T1000 (cell line): ENCODE data around the gene CCDC61.
A peak's percentile ranks its signal among the peaks of the same experiment; 100 is the strongest.

Experiments
- DNase-seq: peaks from one replicate; lab custom pipeline; 2025; ENCODE audit warnings: mixed read lengths; lab: John Stamatoyannopoulos, UW

The CCDC61 gene

GRCh38 chr19:46042252-46042883, 47.1 kb downstream of the CCDC61 start:
- DNase-seq, result no peak

GRCh38 chr19:46043519-46043918, 48.3 kb downstream of the CCDC61 start:
- DNase-seq, result no peak

- no peak for DNase-seq
Measured at GRCh38 chr19:46049597-46049996, 54.3 kb downstream of the CCDC61 start.

GRCh38 chr19:46052896-46053295, 57.6 kb downstream of the CCDC61 start:
- DNase-seq, result no peak

GRCh38 chr19:46056536-46056935, 61.3 kb downstream of the CCDC61 start:
- no peak for DNase-seq

DNA sequence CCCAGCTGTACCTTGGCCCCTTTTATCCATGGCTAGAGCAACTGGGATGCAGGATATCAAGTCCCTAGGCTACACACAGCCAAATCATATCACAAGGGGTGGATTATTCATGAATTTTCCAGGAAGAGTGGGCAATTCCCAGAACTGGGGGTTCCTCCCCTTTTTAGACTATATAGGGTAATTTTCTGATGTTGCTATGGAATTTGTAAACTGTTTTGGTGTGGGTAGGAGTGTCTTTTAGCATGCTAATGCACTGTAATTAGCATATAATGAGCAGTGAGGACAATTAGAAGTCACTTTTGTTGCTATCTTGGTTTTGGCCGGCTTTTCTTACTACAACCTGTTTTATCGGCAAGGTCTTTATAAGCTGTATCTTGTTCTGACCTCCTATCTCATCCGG, 63.5 kb downstream of the CCDC61 start:
- DNase-seq, result no peak

- DNase-seq, result no peak
Measured at GRCh38 chr19:46060012-46060411, 64.7 kb downstream of the CCDC61 start.

GRCh38 chr19:46063201-46063600, 67.9 kb downstream of the CCDC61 start:
- no peak for DNase-seq

DNA sequence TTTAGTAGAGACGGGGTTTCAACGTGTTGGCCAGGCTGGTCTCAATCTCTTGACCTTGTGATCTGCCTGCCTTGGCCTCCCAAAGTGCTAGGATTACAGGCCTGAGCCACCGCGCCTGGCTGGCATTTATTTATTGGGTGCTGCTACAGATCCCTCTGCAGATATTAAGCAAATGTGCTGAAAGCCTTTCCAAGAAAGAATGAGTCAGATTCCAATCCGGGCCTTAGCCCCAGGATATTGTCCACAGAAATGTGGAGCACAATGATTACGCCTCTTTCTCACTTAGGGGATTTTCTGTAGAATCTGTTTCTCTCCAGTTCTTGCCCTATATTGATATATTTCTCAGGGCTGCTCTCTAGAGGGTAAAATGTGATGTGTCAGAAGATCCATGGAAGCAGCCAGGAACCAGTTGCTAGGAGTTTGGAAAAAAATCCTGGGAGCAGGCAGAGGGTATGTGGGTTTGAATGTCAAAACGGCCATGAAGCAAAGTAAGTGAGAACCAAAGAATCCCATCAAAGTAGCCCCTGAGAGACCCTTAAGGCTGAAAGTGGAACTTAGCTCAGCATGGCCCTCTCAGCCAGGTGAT, 70.3 kb downstream of the CCDC61 start:
- DNase-seq, result peak; percentile 48

DNA sequence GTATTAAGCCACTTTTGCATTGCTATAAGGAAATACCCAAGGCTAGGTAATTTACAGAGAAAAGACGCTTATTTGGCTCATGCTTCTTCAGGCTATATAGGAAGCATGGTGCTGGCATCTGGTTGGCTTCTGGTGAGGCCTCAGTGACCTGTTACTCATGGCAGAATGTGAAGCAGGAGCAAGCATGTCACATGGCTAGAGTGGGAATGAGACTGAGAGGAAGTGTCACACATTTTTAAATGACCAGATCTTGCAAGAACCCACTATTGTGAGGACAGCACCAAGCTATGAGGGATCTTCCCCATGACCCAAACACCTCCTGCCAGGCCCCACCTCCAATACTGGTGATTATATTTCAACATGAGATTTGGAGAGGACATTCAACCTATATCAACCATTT, 71.2 kb downstream of the CCDC61 start:
- no peak for DNase-seq

DNA sequence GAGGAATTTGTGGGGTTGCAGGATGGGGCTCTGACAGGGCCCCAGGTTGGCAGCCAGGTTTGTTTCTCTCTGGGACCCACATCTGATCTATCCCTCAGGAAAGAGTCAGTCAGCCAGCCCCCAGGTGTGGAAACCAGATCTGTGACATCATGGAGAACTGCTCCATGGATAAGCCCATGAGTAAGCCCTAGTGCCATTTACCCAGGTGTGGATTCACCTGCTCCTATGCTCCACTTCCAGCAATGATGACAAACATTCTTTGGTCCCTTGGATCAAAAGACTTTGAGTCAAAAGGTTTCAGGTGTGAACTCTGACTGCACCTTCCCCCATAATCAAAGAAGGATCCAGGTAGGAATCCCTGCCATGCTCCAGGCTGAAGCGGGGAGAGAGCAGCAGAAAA, 72.4 kb downstream of the CCDC61 start:
- DNase-seq, result no peak
